ENCODE measurements around the gene MSL1.

MSL1 gene

DNA sequence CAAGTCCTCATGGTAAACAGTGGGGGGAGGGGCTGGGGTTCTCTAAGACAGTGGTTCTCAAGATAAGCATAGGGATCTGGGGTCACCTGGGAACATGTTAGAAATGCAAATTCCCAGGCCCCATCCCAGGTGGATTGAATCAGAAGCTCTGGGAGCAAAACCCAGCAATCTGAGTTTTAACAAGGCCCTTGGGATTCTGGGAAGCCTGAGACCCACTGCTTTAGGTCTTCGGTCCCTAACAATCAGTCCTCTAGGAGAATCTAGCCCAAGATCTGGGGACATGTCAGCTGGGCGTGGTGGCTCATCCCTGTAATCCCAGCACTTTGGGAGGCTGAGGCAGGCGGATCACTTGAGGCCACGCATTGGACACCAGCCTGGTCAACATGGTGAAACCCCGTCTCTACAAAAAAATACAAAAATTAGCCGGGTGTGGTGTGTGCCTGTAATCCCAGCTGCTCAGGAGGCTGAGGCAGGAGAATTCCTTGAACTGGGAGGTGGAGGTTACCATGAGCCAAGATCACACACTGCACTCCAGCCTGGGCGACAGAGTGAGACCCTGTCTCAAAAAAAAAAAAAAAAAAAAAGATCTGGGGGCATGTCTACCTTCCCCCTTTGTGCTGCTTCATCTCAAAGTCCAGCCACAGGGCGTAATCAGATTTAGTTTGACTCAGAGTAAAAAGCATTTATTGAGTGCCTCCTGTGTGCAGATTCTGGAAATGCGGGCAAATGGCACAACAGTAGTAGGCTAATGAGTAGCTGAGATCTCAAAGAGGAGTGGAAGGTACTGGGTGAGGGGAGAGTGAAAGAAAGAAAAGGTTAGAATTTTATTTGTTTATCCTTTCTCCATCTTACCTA, 12.6 kb upstream of the MSL1 start:
- FAIRE-seq = no peak
- DNase-seq (ENCODE audit: insufficient read length) = no peak
- TF ChIP-seq TAF1 (IDR thresholded peaks at IDR 0.05; ENCODE audit: borderline replicate concordance, low read depth, low read length) = no peak
- no peak for TF ChIP-seq POLR2A (IDR thresholded peaks at IDR 0.05; ENCODE audit: low read depth, low read length)
- no peak for TF ChIP-seq POLR2AphosphoS5 (IDR thresholded peaks at IDR 0.05; ENCODE audit: low read depth, low read length)

DNA sequence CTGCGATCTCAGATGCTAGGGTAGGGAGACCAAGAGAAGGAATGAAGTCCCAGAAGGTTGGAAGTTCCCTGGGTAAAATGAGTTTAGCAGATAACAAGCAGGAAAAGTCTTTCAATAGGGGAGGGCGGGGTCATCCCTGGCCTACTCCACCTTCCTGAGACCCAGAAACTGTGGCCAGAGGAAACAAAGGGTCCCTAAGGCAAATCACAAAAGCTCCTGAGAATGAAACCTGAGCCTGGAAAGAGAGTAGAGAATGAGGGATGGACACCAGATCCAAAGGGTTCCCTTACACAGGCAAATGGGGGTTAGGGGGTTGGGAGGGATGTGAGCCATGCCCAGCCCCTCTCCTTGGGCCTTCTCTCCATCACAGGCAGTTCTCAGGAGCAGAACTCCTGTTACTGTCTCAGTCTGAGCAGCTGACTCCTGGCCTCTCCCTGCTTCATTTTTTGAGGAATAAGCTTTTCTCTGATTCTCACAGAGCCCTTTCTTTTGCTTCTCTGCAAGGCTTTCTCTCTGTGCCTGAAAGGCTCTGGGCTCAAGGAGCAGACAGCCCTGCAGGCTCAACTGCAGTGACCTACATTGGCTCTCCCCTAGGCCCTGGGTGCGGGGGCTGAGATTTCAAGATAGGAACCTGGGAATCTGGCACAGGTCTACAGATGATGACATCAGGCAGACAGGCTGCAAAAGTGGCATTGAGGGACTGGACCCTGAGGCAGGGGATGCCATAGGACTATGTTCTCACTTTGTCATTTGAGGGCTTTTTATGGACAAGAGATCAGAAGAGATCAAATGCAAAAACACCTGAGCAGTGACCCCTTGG, 11.5 kb upstream of the MSL1 start:
- no peak for FAIRE-seq

DNA sequence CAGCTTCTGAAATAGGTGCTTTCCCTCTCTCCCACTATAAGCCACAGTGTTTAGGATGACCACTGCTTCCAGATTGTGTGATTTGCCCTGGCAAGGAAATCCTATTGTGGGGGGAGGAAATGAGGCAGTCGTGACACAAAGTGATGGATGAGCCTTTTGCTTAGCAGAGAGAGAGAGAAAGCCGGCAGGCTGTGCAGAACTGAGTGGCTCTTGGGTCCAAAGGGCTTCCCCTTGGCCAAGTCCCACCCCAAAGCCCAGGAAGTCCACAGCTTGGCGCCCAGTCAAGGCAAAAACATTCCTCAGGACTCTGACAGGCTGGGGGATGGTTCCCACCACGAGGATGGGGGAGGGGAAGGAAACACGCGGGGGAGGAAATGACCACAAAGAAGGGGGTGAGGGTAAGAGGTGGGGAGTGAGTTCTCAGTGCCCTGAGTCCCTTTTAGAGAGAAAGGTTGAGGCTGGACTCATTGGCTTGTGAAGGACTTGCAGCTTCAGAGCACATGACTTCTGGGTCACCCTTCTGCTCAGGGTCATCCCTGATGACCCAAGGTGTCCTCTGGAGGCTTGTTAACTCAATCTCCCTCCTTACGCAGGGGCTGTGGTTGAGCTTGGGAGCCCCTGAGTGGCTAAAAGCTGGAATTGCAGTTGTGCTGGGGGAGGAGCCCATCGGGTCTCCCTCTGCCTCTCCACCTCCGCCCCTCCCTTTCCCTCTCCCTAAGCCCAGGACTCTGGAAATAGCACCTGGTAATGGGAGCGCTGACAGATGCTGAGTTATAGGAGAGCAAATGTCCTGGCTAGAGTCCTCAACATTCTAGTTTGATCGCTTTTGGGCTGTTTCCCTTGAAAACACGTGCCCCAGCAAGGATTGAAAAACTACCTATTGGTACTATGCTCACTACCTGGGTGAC, 10.3 kb upstream of the MSL1 start:
- FAIRE-seq (peak; percentile 70), DNase-seq (ENCODE audit: insufficient read length) (peak; percentile 72)
- TF ChIP-seq TAF1 (IDR thresholded peaks at IDR 0.05; ENCODE audit: borderline replicate concordance, low read depth, low read length) = no peak
- TF ChIP-seq POLR2A (IDR thresholded peaks at IDR 0.05; ENCODE audit: low read depth, low read length) = no peak
- no peak for TF ChIP-seq POLR2AphosphoS5 (IDR thresholded peaks at IDR 0.05; ENCODE audit: low read depth, low read length)

More for the DNA sequence above, 11.5 kb upstream of the MSL1 start:
- TF ChIP-seq POLR2AphosphoS5 (IDR thresholded peaks at IDR 0.05; ENCODE audit: low read depth, low read length) = no peak
- no peak for TF ChIP-seq POLR2A (IDR thresholded peaks at IDR 0.05; ENCODE audit: low read depth, low read length)
- TF ChIP-seq TAF1 (IDR thresholded peaks at IDR 0.05; ENCODE audit: borderline replicate concordance, low read depth, low read length) = no peak
- DNase-seq (ENCODE audit: insufficient read length) = no peak

DNA sequence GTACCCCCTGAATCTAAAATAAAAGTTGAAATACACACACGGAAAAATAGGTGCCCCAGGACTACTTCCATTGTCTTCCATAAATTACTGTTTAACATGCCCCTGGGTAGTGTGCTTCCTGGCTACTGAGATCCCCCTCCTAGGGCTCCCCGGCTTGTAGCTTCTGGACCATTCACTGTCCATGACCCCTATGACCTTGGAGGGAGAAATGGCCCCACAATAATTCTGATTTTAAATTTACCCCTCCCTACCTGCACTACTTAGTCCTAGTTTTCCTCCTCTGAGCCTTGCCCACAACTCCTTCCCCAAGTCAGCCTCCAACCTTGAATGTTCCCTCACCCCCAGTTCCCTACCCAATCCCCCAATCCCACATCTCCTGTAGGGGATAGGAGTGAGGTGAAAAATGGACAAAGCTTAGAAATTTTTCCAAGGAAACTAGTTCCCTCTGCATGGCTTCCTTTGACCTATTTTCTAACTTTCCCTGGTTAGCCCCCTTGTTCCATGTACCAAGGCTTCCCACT, 9.5 kb upstream of the MSL1 start:
- DNase-seq (ENCODE audit: insufficient read length) (no peak), FAIRE-seq (no peak)
- TF ChIP-seq POLR2AphosphoS5 (IDR thresholded peaks at IDR 0.05; ENCODE audit: low read depth, low read length) (no peak), POLR2A (IDR thresholded peaks at IDR 0.05; ENCODE audit: low read depth, low read length) (no peak), TAF1 (IDR thresholded peaks at IDR 0.05; ENCODE audit: borderline replicate concordance, low read depth, low read length) (no peak)

DNA sequence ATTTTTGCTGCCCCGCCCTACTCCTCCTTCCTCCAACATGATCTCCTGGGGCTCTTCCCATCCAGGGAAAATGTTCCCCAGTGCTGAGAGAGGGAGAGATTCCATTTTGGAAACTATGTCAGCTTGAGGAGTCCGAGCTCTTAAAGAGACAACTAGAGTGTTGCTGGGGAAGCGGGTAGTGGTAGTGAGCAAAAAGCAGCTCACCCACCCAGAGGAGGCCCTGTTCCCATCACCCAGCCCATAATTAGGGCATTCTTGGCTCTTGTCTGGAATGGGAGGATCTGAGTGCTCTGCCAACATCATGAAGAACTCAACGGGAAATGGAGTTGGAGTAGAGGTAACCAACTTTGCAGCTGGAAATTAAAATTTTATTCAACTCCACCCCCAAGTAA, 9.1 kb upstream of the MSL1 start:
- TF ChIP-seq POLR2A (IDR thresholded peaks at IDR 0.05; ENCODE audit: low read depth, low read length) (no peak), POLR2AphosphoS5 (IDR thresholded peaks at IDR 0.05; ENCODE audit: low read depth, low read length) (no peak), TAF1 (IDR thresholded peaks at IDR 0.05; ENCODE audit: borderline replicate concordance, low read depth, low read length) (no peak)
- no peak for DNase-seq (ENCODE audit: insufficient read length)
- FAIRE-seq = no peak

DNA sequence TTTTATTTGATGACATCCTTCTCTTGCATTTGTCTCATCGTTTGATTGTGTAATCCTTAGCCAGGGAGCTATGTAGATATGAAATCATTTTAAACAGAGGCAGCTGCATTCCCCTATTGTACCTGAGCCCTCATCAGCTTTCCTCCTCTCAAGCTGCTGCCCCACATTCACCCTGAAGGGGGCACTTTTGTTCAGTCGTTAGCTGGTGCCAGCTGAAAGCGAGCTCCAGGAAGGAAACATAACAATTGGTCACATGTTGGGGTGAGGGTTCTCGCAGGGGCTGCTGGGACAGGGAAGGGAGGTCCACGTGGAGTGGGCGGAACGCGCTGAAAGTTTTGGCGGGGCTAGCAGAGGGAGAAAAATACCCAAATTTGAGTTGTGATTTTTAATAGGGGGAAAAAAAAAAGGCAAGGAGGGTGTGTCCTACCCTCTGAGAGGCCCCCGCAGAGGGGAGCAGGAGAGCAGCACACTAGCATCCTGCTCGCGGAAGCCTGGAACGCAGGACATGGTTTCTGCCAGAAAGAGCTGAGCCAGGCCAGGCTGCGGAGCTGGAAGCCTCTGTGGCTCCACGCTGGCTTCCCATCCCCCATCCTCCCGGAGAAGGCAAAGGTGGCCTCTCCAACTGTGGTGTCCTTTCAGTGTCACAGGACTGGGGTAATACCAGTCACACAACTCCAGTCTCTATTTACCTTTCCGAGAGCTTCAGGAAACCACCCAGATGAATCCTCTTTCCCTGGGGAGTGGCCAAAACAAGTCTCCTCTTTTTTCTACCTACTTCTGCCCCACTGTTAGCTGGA, 8.5 kb upstream of the MSL1 start:
- no peak for TF ChIP-seq TAF1 (IDR thresholded peaks at IDR 0.05; ENCODE audit: borderline replicate concordance, low read depth, low read length)
- peak; percentile 59; the same call in 1 of the 2 replicates for TF ChIP-seq POLR2AphosphoS5 (IDR thresholded peaks at IDR 0.05; ENCODE audit: low read depth, low read length)
- FAIRE-seq (peak; percentile 85), DNase-seq (ENCODE audit: insufficient read length) (peak; percentile 94)

DNA sequence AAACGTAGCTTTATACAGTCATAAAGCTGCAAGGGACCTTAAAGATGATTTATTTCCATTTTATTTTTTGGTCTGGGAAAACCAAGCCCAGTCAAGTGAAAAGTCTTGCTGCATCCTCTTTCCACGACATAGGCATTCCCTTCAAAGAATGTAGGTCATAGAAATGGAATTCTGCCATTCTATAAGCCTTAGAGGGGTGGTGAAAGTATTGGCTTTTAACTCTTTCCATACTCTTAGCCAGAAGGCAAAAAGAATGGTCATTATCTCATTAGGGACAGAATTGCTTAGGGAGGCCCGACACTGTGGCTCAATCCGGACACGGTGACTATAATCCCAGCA, 7.9 kb upstream of the MSL1 start:
- DNase-seq (ENCODE audit: insufficient read length) = no peak

DNA sequence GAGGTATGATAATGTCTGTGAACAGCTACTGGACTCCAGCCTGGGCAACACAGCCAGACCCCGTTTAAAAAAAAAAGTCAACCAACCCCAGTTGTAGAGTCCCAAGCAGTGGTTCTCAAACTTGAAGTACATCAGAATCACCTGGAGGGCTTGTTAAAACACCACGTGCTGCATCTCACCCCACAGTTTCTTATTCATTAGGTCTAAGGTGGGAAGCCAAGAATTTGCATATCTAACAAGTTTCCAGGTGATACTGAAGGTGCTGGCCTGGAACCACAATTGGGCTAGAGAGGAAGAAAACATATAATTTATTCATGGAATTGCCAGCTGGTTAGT, 6.7 kb upstream of the MSL1 start:
- TF ChIP-seq POLR2AphosphoS5 (IDR thresholded peaks at IDR 0.05; ENCODE audit: low read depth, low read length) = no peak
- TF ChIP-seq TAF1 (IDR thresholded peaks at IDR 0.05; ENCODE audit: borderline replicate concordance, low read depth, low read length) = no peak
- no peak for TF ChIP-seq POLR2A (IDR thresholded peaks at IDR 0.05; ENCODE audit: low read depth, low read length)
- FAIRE-seq = no peak
- DNase-seq (ENCODE audit: insufficient read length) = no peak

More for the DNA sequence above, 7.9 kb upstream of the MSL1 start:
- no peak for TF ChIP-seq TAF1 (IDR thresholded peaks at IDR 0.05; ENCODE audit: borderline replicate concordance, low read depth, low read length)
- no peak for TF ChIP-seq POLR2A (IDR thresholded peaks at IDR 0.05; ENCODE audit: low read depth, low read length)
- TF ChIP-seq POLR2AphosphoS5 (IDR thresholded peaks at IDR 0.05; ENCODE audit: low read depth, low read length) = no peak
- FAIRE-seq = no peak

DNA sequence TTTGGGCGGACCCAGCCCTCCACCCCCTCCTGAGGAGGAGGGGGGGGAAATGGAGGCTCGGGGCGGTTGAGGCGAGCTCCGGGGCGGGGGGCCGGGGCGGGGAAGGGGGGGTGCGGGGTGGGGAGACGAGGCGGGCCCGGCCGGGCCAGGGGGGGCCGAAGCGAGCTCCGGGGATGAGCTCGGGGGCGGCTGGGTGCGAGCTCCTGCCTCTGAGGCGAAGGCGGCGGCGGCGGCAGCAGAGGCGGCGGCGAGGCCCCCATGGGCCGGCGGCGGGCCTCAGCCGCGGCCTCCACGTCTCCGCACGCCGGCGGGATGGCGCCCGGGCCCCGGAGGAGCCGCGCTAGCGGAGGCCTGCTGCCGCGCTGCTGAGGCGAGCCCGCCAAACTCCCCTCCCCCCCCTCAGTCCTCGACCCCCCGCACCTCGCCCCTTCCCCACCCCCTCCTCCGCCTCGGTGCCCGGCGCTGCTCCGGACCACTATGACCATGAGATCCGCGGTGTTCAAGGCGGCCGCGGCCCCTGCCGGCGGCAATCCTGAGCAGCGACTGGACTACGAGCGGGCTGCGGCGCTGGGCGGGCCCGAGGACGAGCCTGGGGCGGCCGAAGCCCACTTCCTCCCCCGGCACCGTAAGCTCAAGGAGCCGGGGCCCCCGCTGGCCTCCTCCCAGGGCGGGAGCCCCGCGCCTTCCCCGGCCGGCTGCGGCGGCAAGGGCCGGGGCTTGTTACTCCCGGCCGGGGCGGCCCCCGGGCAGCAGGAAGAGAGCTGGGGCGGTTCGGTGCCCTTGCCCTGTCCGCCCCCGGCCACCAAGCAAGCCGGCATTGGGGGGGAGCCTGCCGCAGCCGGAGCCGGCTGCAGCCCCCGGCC, 596 bp downstream of the MSL1 start:
- DNase-seq (ENCODE audit: insufficient read length) = peak; percentile 57

More for the DNA sequence above, 596 bp downstream of the MSL1 start:
- FAIRE-seq = no peak
- TF ChIP-seq TAF1 (IDR thresholded peaks at IDR 0.05; ENCODE audit: borderline replicate concordance, low read depth, low read length) = no peak
